Measurements from ENCODE around the gene NOLC1. TPM values are rescaled to one million over a fixed set of nuclear protein-coding genes. Genes with fewer than 3 reads are reported as not detected.

NOLC1 gene
- total RNA-seq, 1 donor from 2014 or later = 33.3 TPM

GRCh38 chr10:102132193-102132562, 20.0 kb upstream of the NOLC1 start:
- Histone ChIP-seq H3K4me1 (peaks cover 5 to 17% of the 10 kb centered on the region in 2 donors), H3K4me3 (peak overlapping the region; percentile 76 to 81), H3K27ac (peak overlapping the region; percentile 93 to 97), H3K9me3 (no peaks in the 10 kb centered on the region), H3K27me3 (no peaks in the 10 kb centered on the region), H3K36me3 (no peaks in the 10 kb centered on the region)
- no peak for DNase-seq (ENCODE audit: low spot score in 2 of 2)
- intact Hi-C loops (cut with DNase I) = loop anchor here (1.0 to 5.0 kb wide), 3 partner anchors 20 to 113 kb away; partner anchors contain the start of genes ARMH3, GBF1 and NOLC1
- TF ChIP-seq, protein P1, sequence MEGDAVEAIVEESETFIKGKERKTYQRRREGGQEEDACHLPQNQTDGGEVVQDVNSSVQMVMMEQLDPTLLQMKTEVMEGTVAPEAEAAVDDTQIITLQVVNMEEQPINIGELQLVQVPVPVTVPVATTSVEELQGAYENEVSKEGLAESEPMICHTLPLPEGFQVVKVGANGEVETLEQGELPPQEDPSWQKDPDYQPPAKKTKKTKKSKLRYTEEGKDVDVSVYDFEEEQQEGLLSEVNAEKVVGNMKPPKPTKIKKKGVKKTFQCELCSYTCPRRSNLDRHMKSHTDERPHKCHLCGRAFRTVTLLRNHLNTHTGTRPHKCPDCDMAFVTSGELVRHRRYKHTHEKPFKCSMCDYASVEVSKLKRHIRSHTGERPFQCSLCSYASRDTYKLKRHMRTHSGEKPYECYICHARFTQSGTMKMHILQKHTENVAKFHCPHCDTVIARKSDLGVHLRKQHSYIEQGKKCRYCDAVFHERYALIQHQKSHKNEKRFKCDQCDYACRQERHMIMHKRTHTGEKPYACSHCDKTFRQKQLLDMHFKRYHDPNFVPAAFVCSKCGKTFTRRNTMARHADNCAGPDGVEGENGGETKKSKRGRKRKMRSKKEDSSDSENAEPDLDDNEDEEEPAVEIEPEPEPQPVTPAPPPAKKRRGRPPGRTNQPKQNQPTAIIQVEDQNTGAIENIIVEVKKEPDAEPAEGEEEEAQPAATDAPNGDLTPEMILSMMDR (IDR thresholded peaks at IDR 0.05) = no peak

DNA sequence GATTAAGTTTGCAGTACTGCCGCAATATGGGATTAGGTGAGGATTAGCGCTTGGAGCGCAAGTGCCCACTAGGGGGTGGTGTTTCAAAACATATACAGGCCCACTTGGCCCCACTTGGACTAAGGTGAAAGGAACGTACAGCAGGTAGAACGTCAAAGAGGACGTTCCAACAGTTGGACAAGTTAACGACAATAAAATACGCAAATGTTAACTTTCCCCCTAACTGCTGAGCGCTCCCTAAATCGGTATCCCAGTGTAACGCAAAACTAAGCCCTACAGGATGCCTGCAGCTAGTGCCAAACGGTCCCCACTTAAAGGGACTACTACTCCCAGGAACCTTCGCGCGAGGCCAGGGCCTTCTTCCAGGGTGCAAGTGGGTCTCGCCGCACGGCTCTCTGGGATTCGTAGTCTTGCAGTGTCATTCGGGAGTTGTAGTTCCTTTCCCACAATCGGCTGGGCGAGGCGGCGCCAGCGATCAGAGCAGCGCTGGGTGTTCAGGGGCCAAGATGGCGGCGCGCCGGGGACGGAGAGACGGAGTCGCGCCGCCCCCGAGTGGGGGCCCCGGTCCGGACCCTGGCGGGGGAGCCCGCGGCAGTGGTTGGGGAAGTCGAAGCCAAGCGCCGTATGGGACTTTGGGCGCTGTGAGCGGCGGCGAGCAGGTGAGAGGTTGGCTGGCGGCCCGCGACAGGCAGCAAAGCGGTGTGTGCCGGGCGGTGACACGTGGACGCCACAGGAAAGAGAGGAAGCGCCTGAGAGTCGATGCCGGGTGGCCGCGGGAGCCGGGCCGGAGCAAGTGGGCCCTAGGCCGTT, 19.4 kb upstream of the NOLC1 start, which contains the start of gene PPRC1:
Gene PPRC1, plus strand, starts transcription at position 478 of the 810 bp plus-strand sequence. Its CDS starts 29 bp downstream, at position 507.
- H3K27me3 ChIP-seq = no peaks in the 10 kb centered on the region
- peak within 1 kb of the TSS; percentile 93 to 97 for H3K27ac ChIP-seq
- no peaks in the 10 kb centered on the region for H3K9me3 ChIP-seq
- TF ChIP-seq, protein P1 (IDR thresholded peaks at IDR 0.05) = peak; percentile 82 to 93 (median 86)
- intact Hi-C loops (cut with DNase I) = loop anchor here (1.0 to 5.0 kb wide), 4 partner anchors 12 to 112 kb away; partner anchors contain the start of genes ARMH3, GBF1, LDB1 and NOLC1
- peaks cover 2 to 3% of the 10 kb centered on the region in 2 donors for H3K36me3 ChIP-seq
- peaks cover 5 to 17% of the 10 kb centered on the region in 2 donors for H3K4me1 ChIP-seq
- DNase-seq (ENCODE audit: low spot score in 2 of 2) = peak; percentile 97 to 100
- H3K4me3 ChIP-seq = peak within 1 kb of the TSS; percentile 76 to 81

DNA sequence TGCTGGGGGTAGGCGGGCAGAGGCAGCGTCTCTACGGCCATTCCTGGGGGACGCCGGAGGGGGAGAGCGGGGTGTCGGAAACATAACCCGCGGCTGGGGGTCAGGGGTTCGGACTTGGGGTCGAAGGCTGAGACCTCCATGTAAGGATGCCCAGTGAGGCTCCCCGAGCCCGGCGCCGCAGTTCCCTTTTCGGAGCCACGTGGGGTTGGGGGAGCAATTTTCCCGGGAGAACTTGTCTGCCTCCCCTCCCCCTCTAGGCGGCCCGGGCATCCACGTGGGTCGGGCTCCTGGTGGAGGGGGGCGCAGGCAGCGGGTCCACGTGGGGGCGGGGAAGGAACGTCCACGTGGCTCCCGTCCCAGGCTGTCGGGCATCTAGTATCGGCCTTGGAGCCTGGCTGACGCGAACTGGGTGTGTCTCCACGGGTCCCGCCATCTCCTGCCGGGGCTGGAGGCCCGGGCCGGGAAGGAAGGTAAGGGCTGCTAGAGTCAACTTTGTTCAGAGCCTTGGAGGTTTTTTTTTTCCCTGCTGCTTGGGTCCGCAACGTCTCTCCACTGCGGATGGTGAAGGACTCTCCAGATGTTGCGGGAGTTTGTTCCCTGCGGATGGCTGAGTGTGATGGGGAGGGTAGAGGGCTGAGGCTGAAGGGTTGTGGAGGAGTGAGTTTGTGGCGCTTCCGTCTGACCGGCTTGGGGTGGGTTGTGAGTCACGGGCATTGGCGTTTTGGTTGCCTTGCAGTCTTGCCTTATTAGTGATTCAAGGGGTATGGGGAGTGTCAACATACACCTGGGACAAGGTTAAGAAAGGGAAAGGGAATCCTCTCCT, 18.6 kb upstream of the NOLC1 start:
- intact Hi-C loops (cut with DNase I) = loop anchor here (1.0 to 5.0 kb wide), 3 partner anchors 13 to 111 kb away; partner anchors contain the start of genes ARMH3, GBF1 and LDB1
- peaks cover 9 to 11% of the 10 kb centered on the region in 2 donors for H3K36me3 ChIP-seq
- no peaks in the 10 kb centered on the region for H3K9me3 ChIP-seq
- no peaks in the 10 kb centered on the region for H3K27me3 ChIP-seq
- peak in 1 of 2 donors; percentile 85 for DNase-seq (ENCODE audit: low spot score in 2 of 2)
- peak overlapping the region; percentile 93 to 97 for H3K27ac ChIP-seq
- TF ChIP-seq, protein P1 (IDR thresholded peaks at IDR 0.05) = no peak
- H3K4me1 ChIP-seq = peaks cover 5 to 17% of the 10 kb centered on the region in 2 donors
- H3K4me3 ChIP-seq = peak overlapping the region; percentile 76 to 81

GRCh38 chr10:102134416-102134815, 17.8 kb upstream of the NOLC1 start:
- peak overlapping the region; percentile 93 to 97 for H3K27ac ChIP-seq
- intact Hi-C loops (cut with DNase I) = loop anchor here (5.0 kb wide), 1 partner anchor 77 kb away; the partner anchor contains the start of gene ARMH3
- TF ChIP-seq, protein P1 (IDR thresholded peaks at IDR 0.05) = no peak
- no peak for DNase-seq (ENCODE audit: low spot score in 2 of 2)
- H3K27me3 ChIP-seq = no peaks in the 10 kb centered on the region
- peaks cover 5 to 17% of the 10 kb centered on the region in 2 donors for H3K4me1 ChIP-seq
- H3K4me3 ChIP-seq = peak overlapping the region; percentile 76 to 81
- H3K36me3 ChIP-seq = peaks cover 18 to 20% of the 10 kb centered on the region in 2 donors
- no peaks in the 10 kb centered on the region for H3K9me3 ChIP-seq

GRCh38 chr10:102135956-102136526, 16.1 kb upstream of the NOLC1 start:
- Histone ChIP-seq H3K4me1 (peaks cover 5 to 17% of the 10 kb centered on the region in 2 donors), H3K4me3 (no peak overlapping the region), H3K27ac (no peak overlapping the region), H3K27me3 (no peaks in the 10 kb centered on the region), H3K9me3 (no peaks in the 10 kb centered on the region), H3K36me3 (peaks cover 34 to 36% of the 10 kb centered on the region in 2 donors)
- no peak for DNase-seq (ENCODE audit: low spot score in 2 of 2)
- TF ChIP-seq, protein P1 (IDR thresholded peaks at IDR 0.05) = no peak
- intact Hi-C loops (cut with DNase I) = no loop called here

Data from ascending aorta (tissue), 2 donors.